H1 (cell line): ENCODE results near the gene ADARB2. TPM values are rescaled to one million over a fixed set of nuclear protein-coding genes. Genes with fewer than 3 reads are reported as not detected.

ENCODE experiments used
- CTCF ChIA-PET: fragments of 300-600 bp; sonication (Branson Sonifier 250); formaldehyde crosslinking; loops from one replicate; lab custom pipeline; 2021; ENCODE audit not compliant: partially characterized antibody; lab: Charles Lee
- POLR2A ChIA-PET: fragments of 300-600 bp; sonication (Branson Sonifier 250); formaldehyde crosslinking; loops from one replicate; lab custom pipeline; 2021; ENCODE audit warnings: inconsistent platforms; ENCODE audit not compliant: partially characterized antibody; lab: Charles Lee
- DNase-seq, 2 experiments: peaks; one replicate each; pipeline versions ENCODE4 v3.0.0 to v3.0.0-alpha.2; 2010 to 2022; ENCODE audit warnings: low spot score in 2 of 2, low read depth in 1 of 2, mixed read lengths in 1 of 2
- FAIRE-seq: peaks from 2 replicates; lab custom pipeline; 2011; peaks lifted over from hg19 to GRCh38; lab: Jason Lieb, UNC
- H2AFZ ChIP-seq: 2 replicates; pipeline ENCODE4 v1.8.1; 2012; ENCODE audit warnings: low read length, inconsistent platforms
- H2AK5ac ChIP-seq: 2 replicates; pipeline ENCODE4 v1.6.1; 2013; ENCODE audit warnings: low read depth, low read length
- H2BK120ac ChIP-seq: replicated peaks from 2 replicates; pipeline ENCODE3; 2013; ENCODE audit warnings: low read depth, low read length, inconsistent platforms
- H2BK12ac ChIP-seq: 2 replicates; pipeline ENCODE4 v1.6.1; 2013; ENCODE audit warnings: low read depth, low read length
- H2BK15ac ChIP-seq: 2 replicates; pipeline ENCODE4 v1.6.1; 2013; ENCODE audit warnings: low read length
- H2BK20ac ChIP-seq: 2 replicates; pipeline ENCODE4 v1.6.1; 2013; ENCODE audit warnings: low read length
- H2BK5ac ChIP-seq: 2 replicates; pipeline ENCODE4 v1.6.1; 2013; ENCODE audit warnings: low read depth, low read length
- H3K14ac ChIP-seq: 2 replicates; pipeline ENCODE4 v1.6.1; 2013; ENCODE audit warnings: inconsistent platforms; ENCODE audit not compliant: insufficient read length
- H3K18ac ChIP-seq: 2 replicates; pipeline ENCODE4 v1.6.1; 2013; ENCODE audit warnings: low read length; ENCODE audit errors: extremely low read depth
- H3K23ac ChIP-seq: 2 replicates; pipeline ENCODE4 v1.6.1; 2013; ENCODE audit warnings: inconsistent platforms; ENCODE audit not compliant: insufficient read length
- H3K23me2 ChIP-seq: 2 replicates; pipeline ENCODE4 v1.6.1; 2013; ENCODE audit warnings: low read depth, low read length
- H3K27ac ChIP-seq: 2 replicates; pipeline ENCODE4 v1.6.1; 2011; ENCODE audit warnings: low read depth, low read length, inconsistent platforms
- H3K27me3 ChIP-seq, 4 experiments: replicated peaks in 1 of 4; 1 replicate in 1 of 4; 2 replicates in 3 of 4; pipeline versions ENCODE4 v1.6.1 to v1.8.1; 2011 to 2013; ENCODE audit warnings: low read length in 3 of 4, mild to moderate bottlenecking in 3 of 4, inconsistent platforms in 2 of 4, mixed read lengths in 2 of 4, moderate library complexity in 1 of 4; ENCODE audit not compliant: control insufficient read depth in 3 of 4, insufficient read depth in 3 of 4; ENCODE audit errors: extremely low read depth in 1 of 4
- H3K36me3 ChIP-seq, 4 experiments: 2 replicates each; pipeline versions ENCODE4 v1.6.1 to v1.8.1; 2011 to 2013; ENCODE audit warnings: mild to moderate bottlenecking in 4 of 4, low read length in 3 of 4, moderate library complexity in 2 of 4, control low read depth in 1 of 4, inconsistent platforms in 1 of 4; ENCODE audit not compliant: insufficient read depth in 4 of 4, control insufficient read depth in 2 of 4
- H3K4ac ChIP-seq: replicated peaks from 2 replicates; pipeline ENCODE3; 2013; ENCODE audit warnings: low read length, low read depth, mixed read lengths, inconsistent platforms; ENCODE audit not compliant: insufficient read length
- H3K4me1 ChIP-seq, 4 experiments: replicated peaks in 1 of 4; 1 replicate in 1 of 4; 2 replicates in 3 of 4; pipeline versions ENCODE4 v1.6.1 to v1.8.1; 2011 to 2013; ENCODE audit warnings: low read length in 3 of 4, inconsistent platforms in 2 of 4, mixed read lengths in 1 of 4; ENCODE audit not compliant: insufficient read depth in 4 of 4, control insufficient read depth in 3 of 4
- H3K4me2 ChIP-seq, 2 experiments: 2 replicates each; pipeline versions ENCODE4 v1.6.1 to v1.8.1; 2011 to 2013; ENCODE audit warnings: low read depth in 2 of 2, low read length in 2 of 2, control low read depth in 1 of 2, inconsistent platforms in 1 of 2, mild to moderate bottlenecking in 1 of 2; ENCODE audit not compliant: insufficient read depth in 1 of 2
- H3K4me3 ChIP-seq, 4 experiments: fragments of 200-600, 300-600 bp in 1 of 4; sonication (generic), shearing (Covaris generic), sonication (Bioruptor Twin) in 1 of 4; 2 replicates each; pipeline versions ENCODE4 v1.5.1 to v1.8.1; 2011 to 2016; ENCODE audit warnings: low read length in 4 of 4, low read depth in 3 of 4, control low read depth in 2 of 4, inconsistent platforms in 2 of 4, mild to moderate bottlenecking in 2 of 4, mixed read lengths in 1 of 4, moderate library complexity in 1 of 4; ENCODE audit not compliant: insufficient read depth in 2 of 4; ENCODE audit errors: extremely low read depth in 1 of 4
- H3K56ac ChIP-seq: replicated peaks from 2 replicates; pipeline ENCODE3; 2013; ENCODE audit warnings: low read depth, mild to moderate bottlenecking, mixed read lengths, low read length, inconsistent platforms; ENCODE audit not compliant: insufficient read length
- H3K79me1 ChIP-seq: 2 replicates; pipeline ENCODE4 v1.6.1; 2013; ENCODE audit warnings: low read depth, low read length, control low read depth
- H3K79me2 ChIP-seq, 2 experiments: 2 replicates each; pipeline versions ENCODE4 v1.6.1 to v1.8.1; 2012 to 2013; ENCODE audit warnings: low read length in 2 of 2, mild to moderate bottlenecking in 2 of 2, inconsistent platforms in 1 of 2; ENCODE audit not compliant: insufficient read depth in 2 of 2, control insufficient read depth in 1 of 2
- H3K9ac ChIP-seq, 4 experiments: replicated peaks in 1 of 4; 1 replicate in 1 of 4; 2 replicates in 3 of 4; pipeline versions ENCODE4 v1.6.1 to v1.8.1; 2011 to 2013; ENCODE audit warnings: low read depth in 3 of 4, low read length in 3 of 4, control low read depth in 2 of 4, mild to moderate bottlenecking in 2 of 4, moderate library complexity in 2 of 4, inconsistent platforms in 1 of 4; ENCODE audit errors: extremely low read depth in 1 of 4
- H3K9me3 ChIP-seq, 2 experiments: 2 replicates each; pipeline versions ENCODE4 v1.6.1 to v1.8.1; 2012 to 2013; ENCODE audit warnings: mild to moderate bottlenecking in 2 of 2, moderate library complexity in 2 of 2, control low read depth in 1 of 2, inconsistent platforms in 1 of 2, low read depth in 1 of 2, low read length in 1 of 2, mixed read lengths in 1 of 2; ENCODE audit not compliant: insufficient read depth in 2 of 2
- H4K20me1 ChIP-seq, 2 experiments: replicated peaks in 1 of 2; 2 replicates each; pipeline versions ENCODE3 to v1.8.1; 2011 to 2013; ENCODE audit warnings: inconsistent platforms in 2 of 2, low read length in 2 of 2, mild to moderate bottlenecking in 1 of 2; ENCODE audit not compliant: insufficient read depth in 2 of 2, control insufficient read depth in 1 of 2
- H4K5ac ChIP-seq: 2 replicates; pipeline ENCODE4 v1.6.1; 2013; ENCODE audit warnings: low read length, low read depth, mixed read lengths, inconsistent platforms; ENCODE audit not compliant: insufficient read length
- H4K8ac ChIP-seq: 2 replicates; pipeline ENCODE4 v1.8.0; 2013; ENCODE audit warnings: mild to moderate bottlenecking, moderate library complexity, low read length, inconsistent platforms; ENCODE audit not compliant: insufficient read depth; ENCODE audit errors: extremely low read depth
- H4K91ac ChIP-seq: replicated peaks from 2 replicates; pipeline ENCODE3; 2013; ENCODE audit warnings: low read length, mixed read lengths, inconsistent platforms; ENCODE audit not compliant: insufficient read length
- BACH1 ChIP-seq: IDR thresholded peaks from 2 replicates; pipeline ENCODE4 v1.6.1; 2012; ENCODE audit warnings: low read length, improper control_type of control experiment
- BCL11A ChIP-seq, 2 experiments: IDR thresholded peaks; one replicate each; pipeline ENCODE4 v1.6.1; 2011; ENCODE audit warnings: low read depth in 2 of 2, low read length in 2 of 2, mild to moderate bottlenecking in 2 of 2
- CTBP2 ChIP-seq: IDR thresholded peaks from 2 replicates; pipeline ENCODE4 v1.7.0; 2011; ENCODE audit warnings: borderline replicate concordance, mild to moderate bottlenecking, moderate library complexity, mixed read lengths, low read length; ENCODE audit not compliant: insufficient read depth, insufficient read length
- EP300 ChIP-seq, 2 experiments: IDR thresholded peaks; 1 replicate in 1 of 2; 2 replicates in 1 of 2; pipeline ENCODE4 v1.6.1; 2011 to 2012; ENCODE audit warnings: low read depth in 2 of 2, low read length in 2 of 2, mild to moderate bottlenecking in 2 of 2, borderline replicate concordance in 1 of 2, inconsistent platforms in 1 of 2, moderate library complexity in 1 of 2
- GTF2F1 ChIP-seq: IDR thresholded peaks from 2 replicates; pipeline ENCODE4 v1.6.1; 2012; ENCODE audit warnings: low read depth, low read length, improper control_type of control experiment, borderline replicate concordance
- JUN ChIP-seq: IDR thresholded peaks from 2 replicates; pipeline ENCODE4 v1.6.1; 2011; ENCODE audit warnings: low read depth, mild to moderate bottlenecking, improper control_type of control experiment, low read length
- JUND ChIP-seq: IDR thresholded peaks from 2 replicates; pipeline ENCODE4 v1.6.1; 2011; ENCODE audit warnings: mild to moderate bottlenecking, improper control_type of control experiment, low read length
- KDM4A ChIP-seq: IDR thresholded peaks from one replicate; pipeline ENCODE4 v1.7.1; 2012; ENCODE audit warnings: low read depth, mild to moderate bottlenecking, moderate library complexity, low read length, inconsistent platforms; ENCODE audit not compliant: severe bottlenecking
- KDM5A ChIP-seq: fragments of 200-600 bp; IDR thresholded peaks from 2 replicates; pipeline ENCODE4 v1.7.1; 2012; ENCODE audit warnings: mild to moderate bottlenecking, low read length, inconsistent platforms, mixed read lengths
- POU5F1 ChIP-seq: IDR thresholded peaks from 2 replicates; pipeline ENCODE4 v1.6.1; 2011; ENCODE audit warnings: low read depth, mild to moderate bottlenecking, low read length, moderate library complexity
- TBP ChIP-seq: IDR thresholded peaks from 2 replicates; pipeline ENCODE4 v1.6.1; 2011; ENCODE audit warnings: low read depth, low read length, improper control_type of control experiment
- WGBS, 2 experiments: shearing (Covaris generic) in 1 of 2; methylation state at CpG; one replicate each; pipeline versions ENCODE4 v1.1.6 to v1.1.7; 2013 to 2015; ENCODE audit warnings: low lambda C conversion rate in 2 of 2, mixed read lengths in 2 of 2, inconsistent platforms in 1 of 2, low coverage in 1 of 2, missing lambda C conversion rate in 1 of 2; ENCODE audit not compliant: insufficient replicate concordance in 2 of 2, insufficient coverage in 1 of 2, insufficient read length in 1 of 2; ENCODE audit errors: extremely low coverage in 1 of 2, missing lambda C conversion rate in 1 of 2; 5-methylcytosine and 5-hydroxymethylcytosine counted together
- polyA plus RNA-seq, 7 experiments: library from polyadenylated mRNA; depleted of rRNA in 3 of 7; stranded (reverse) in 5 of 7; unstranded in 2 of 7; fragments of >200 nt in 5 of 7; fragments of 200-250 nt in 2 of 7; gene quantifications; 1 replicate in 5 of 7; 2 replicates in 1 of 7; 4 replicates in 1 of 7; pipeline versions ENCODE4 v1.2.1 to v1.2.3, GENCODE V29; 2011 to 2013; ENCODE audit warnings: missing spikeins in 2 of 7, mixed read lengths in 2 of 7
- total RNA-seq: library from RNA; stranded (reverse); fragmentation: NEBNext Ultra II Directional; extraction: Animal tissue kit (Norgen Biotek cat#: 25700); gene quantifications from 2 replicates; pipeline ENCODE4 v1.2.1, GENCODE V29; 2021

ADARB2 gene
- total and polyA plus RNA-seq, 2 of the 8 experiments (the other 6 are each of a cell fraction or from before 2014, with no cell fraction given), result 2.2 to 2.8 TPM

DNA sequence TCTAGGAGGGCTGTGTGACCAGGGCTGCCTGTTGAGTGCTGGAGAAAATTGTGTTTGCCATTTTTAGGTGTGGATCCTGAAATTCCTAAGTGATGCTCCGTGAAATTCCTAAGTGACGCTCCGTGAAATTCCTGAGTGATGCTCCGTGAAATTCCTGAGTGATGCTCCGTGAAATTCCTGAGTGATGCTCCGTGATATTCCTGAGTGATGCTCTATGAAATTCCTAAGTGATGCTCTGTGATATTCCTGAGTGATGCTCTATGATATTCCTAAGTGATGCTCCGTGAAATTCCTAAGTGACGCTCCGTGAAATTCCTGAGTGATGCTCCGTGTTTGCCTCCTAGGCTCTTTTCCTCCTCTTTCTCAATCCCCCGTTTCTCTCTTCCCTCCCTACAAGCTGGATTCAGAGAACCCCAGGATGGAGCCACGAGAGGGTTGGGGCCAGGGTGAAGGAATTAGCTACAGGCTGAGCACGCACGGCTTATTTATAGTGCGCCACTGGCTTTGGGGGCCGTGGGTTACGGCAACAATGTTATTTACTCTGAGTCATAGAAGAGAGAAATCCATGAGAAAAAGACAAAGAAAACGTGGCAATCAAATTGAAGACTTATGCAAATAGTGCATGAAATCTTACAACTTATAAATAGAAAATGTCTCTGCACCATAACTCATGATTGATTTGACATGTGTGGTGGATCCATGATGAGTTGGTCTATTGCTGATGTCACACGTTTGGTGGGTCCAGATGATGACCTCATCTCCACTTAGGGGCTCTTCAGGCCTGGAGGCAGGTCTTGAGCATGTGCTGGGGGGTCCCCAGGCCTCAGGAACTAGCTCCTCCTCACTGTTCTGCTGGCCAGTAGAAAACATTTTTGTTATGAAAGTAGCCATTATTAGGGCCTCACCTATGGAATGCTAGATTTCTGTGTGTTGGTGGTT, 456.6 kb downstream of the ADARB2 start:
- WGBS, 2 experiments, result 90% methylated on average over 19 of the region's 19 CpGs; no CpG with 5 or more reads in 1 of the 2 experiments
- ChIA-PET CTCF (interaction anchor here (1.2 kb wide), 1 partner anchor 111 kb away, joined by 3 read pairs; no protein-coding TSS in a partner anchor), POLR2A (interaction anchor here (2.3 kb wide), 1 partner anchor 11 kb away, joined by 7 read pairs; no protein-coding TSS in a partner anchor)
- TF ChIP-seq GTF2F1 (no peak), CTBP2 (no peak), TBP (no peak), KDM4A (no peak), JUND (no peak), POU5F1 (no peak), KDM5A (no peak), BACH1 (no peak), BCL11A (IDR thresholded peaks at IDR 0.05; ENCODE audit: low read depth in 2 of 2, low read length in 2 of 2) (no peak), JUN (no peak), EP300 (IDR thresholded peaks at IDR 0.05; ENCODE audit: borderline replicate concordance in 1 of 2, low read depth in 2 of 2, low read length in 2 of 2) (no peak)

More for the DNA sequence above, 456.6 kb downstream of the ADARB2 start:
- H4K20me1 ChIP-seq, result no peaks in the 10 kb centered on the region
- FAIRE-seq (no peak), DNase-seq (no peak)
- H3K18ac ChIP-seq, result no peak overlapping the region
- no peak overlapping the region for H4K91ac ChIP-seq
- no peaks in the 10 kb centered on the region; a peak in 1 of 7 replicates for H3K27me3 ChIP-seq
- no peak overlapping the region for H2BK20ac ChIP-seq
- no peak overlapping the region for H3K4me3 ChIP-seq
- no peak overlapping the region for H3K56ac ChIP-seq
- no peak overlapping the region for H2BK15ac ChIP-seq
- H4K5ac ChIP-seq, result no peak overlapping the region
- H3K9me3 ChIP-seq, result no peaks in the 10 kb centered on the region
- H4K8ac ChIP-seq, result no peak overlapping the region
- no peaks in the 10 kb centered on the region for H3K79me2 ChIP-seq
- H3K14ac ChIP-seq, result no peak overlapping the region
- H2BK12ac ChIP-seq, result no peak overlapping the region
- no peak overlapping the region for H3K23ac ChIP-seq
- no peak overlapping the region for H3K4ac ChIP-seq
- no peak overlapping the region for H2AK5ac ChIP-seq
- no peak overlapping the region for H2BK5ac ChIP-seq
- no peak overlapping the region for H3K27ac ChIP-seq
- H3K23me2 ChIP-seq, result no peaks in the 10 kb centered on the region
- H3K36me3 ChIP-seq, result no peaks in the 10 kb centered on the region
- H3K79me1 ChIP-seq, result no peaks in the 10 kb centered on the region
- no peak overlapping the region for H2BK120ac ChIP-seq
- no peaks in the 10 kb centered on the region; a peak in 1 of 7 replicates for H3K4me1 ChIP-seq
- H2AFZ ChIP-seq, result no peak overlapping the region
- H3K4me2 ChIP-seq, result no peak overlapping the region
- H3K9ac ChIP-seq, result no peak overlapping the region
